IPS-15b (cell line): ENCODE measurements around the gene ZNF367.

Experiments
- H3K27me3 ChIP-seq: one replicate; pipeline ENCODE4 v1.6.1; 2013; ENCODE audit warnings: low read length; ENCODE audit not compliant: control insufficient read depth, insufficient read depth
- H3K36me3 ChIP-seq: one replicate; pipeline ENCODE4 v1.6.1; 2013; ENCODE audit warnings: low read length; ENCODE audit not compliant: control insufficient read depth, insufficient read depth
- H3K4me1 ChIP-seq: one replicate; pipeline ENCODE4 v1.6.1; 2013; ENCODE audit warnings: mild to moderate bottlenecking, low read length; ENCODE audit not compliant: control insufficient read depth, insufficient read depth
- H3K4me3 ChIP-seq: one replicate; pipeline ENCODE4 v1.5.1; 2013; ENCODE audit warnings: low read depth, low read length
- H3K9ac ChIP-seq: one replicate; pipeline ENCODE4 v1.6.1; 2013; ENCODE audit warnings: low read depth, mild to moderate bottlenecking, low read length
- H3K9me3 ChIP-seq: one replicate; pipeline ENCODE4 v1.6.1; 2013; ENCODE audit warnings: mild to moderate bottlenecking, low read length; ENCODE audit not compliant: control insufficient read depth, insufficient read depth

Gene ZNF367

GRCh38 chr9:96343515-96344360 lies 74.4 kb downstream of the ZNF367 start:
- no peaks in the 10 kb centered on the region for H3K9me3 ChIP-seq
- H3K27me3 ChIP-seq = no peaks in the 10 kb centered on the region
- H3K4me3 ChIP-seq = no peak overlapping the region
- H3K4me1 ChIP-seq = peaks cover 32% of the 10 kb centered on the region
- H3K9ac ChIP-seq = no peak overlapping the region
- no peaks in the 10 kb centered on the region for H3K36me3 ChIP-seq

- Histone ChIP-seq H3K9ac (no peak overlapping the region), H3K4me3 (no peak overlapping the region), H3K36me3 (no peaks in the 10 kb centered on the region), H3K4me1 (peaks cover 32% of the 10 kb centered on the region), H3K9me3 (no peaks in the 10 kb centered on the region), H3K27me3 (no peaks in the 10 kb centered on the region)
Observed at GRCh38 chr9:96342571-96343245, 75.5 kb downstream of the ZNF367 start.

GRCh38 chr9:96340707-96341106 lies 77.5 kb downstream of the ZNF367 start:
- Histone ChIP-seq H3K27me3 (no peaks in the 10 kb centered on the region), H3K9me3 (no peaks in the 10 kb centered on the region), H3K9ac (no peak overlapping the region), H3K4me3 (no peak overlapping the region), H3K36me3 (no peaks in the 10 kb centered on the region), H3K4me1 (peaks cover 26% of the 10 kb centered on the region)

GRCh38 chr9:96338299-96338698 lies 79.9 kb downstream of the ZNF367 start:
- Histone ChIP-seq H3K9ac (no peak overlapping the region), H3K9me3 (no peaks in the 10 kb centered on the region), H3K4me1 (peaks cover 6% of the 10 kb centered on the region), H3K4me3 (no peak overlapping the region), H3K36me3 (no peaks in the 10 kb centered on the region), H3K27me3 (no peaks in the 10 kb centered on the region)
